GM18517 (cell line): ENCODE measurements around the gene DAB2IP.

Source experiments
- ATAC-seq: cut with Tn5 transposase; IDR thresholded peaks from one replicate; pipeline ENCODE4 v1.9.1; 2021; ENCODE audit warnings: mild to moderate bottlenecking, moderate library complexity; ENCODE audit not compliant: unreplicated experiment

Gene DAB2IP

GRCh38 chr9:121625590-121625989 lies 25.8 kb upstream of the DAB2IP start:
- ATAC-seq = no peak

DNA sequence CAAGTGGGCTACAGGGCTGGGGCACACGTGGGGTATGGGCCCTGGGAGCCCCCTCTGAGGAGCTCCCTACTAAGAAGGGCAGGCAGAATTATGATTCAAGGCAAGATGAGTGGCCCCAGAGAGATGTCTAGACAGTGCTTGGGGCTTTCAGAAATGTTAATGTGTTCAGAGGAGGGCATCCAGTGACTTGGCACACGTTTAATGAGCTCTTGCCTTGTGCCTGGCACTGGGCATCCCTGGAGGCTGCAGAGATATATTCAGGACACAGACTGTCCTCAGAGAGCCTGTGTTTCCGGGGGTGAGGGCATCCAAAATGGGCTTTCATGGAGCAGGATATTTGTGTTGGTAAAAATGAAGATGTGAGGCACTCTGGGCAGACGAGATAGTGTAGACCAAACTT lies 25.4 kb upstream of the DAB2IP start:
- ATAC-seq = no peak

DNA sequence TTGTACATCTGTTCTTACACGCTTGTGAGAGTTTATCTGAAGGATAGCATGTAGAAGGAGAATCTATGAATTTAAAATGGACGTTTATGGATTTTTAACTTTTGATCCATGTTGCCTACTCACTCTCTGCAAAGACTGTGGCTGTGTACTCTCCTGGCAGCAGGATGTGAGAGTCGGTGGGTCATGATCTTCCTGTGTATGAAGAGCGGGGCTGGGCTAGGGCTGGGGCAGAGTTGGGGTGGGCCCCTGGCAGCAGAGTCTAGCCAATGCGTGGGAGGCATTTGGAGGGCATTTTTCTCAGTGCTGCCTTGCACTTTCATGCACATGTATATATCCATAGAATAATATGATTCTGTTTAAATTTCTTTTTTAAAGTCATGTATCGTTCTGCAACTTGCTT lies 24.0 kb upstream of the DAB2IP start:
- no peak for ATAC-seq

DNA sequence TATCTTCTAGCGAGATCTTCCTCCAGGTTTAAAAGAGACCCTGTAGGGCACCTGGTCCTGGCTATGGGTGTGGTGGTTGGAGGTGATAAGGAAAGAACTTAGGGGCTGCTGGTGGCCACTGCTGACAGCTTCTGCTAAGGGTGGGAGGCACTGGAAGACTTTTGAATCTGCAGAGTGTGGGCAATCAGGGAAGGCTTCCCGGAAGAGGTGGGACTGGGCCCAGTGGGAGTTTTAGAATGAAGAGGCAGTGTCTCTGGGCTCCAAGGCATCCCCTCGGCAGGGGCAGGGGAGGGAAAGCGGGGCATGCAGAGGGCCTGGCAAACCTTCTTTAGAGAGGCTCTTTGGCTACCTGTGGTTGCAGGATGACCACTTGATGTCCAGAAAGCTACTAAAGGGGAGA lies 23.0 kb upstream of the DAB2IP start:
- ATAC-seq = no peak

- ATAC-seq = no peak
Measured at GRCh38 chr9:121631115-121631514, 20.3 kb upstream of the DAB2IP start.

DNA sequence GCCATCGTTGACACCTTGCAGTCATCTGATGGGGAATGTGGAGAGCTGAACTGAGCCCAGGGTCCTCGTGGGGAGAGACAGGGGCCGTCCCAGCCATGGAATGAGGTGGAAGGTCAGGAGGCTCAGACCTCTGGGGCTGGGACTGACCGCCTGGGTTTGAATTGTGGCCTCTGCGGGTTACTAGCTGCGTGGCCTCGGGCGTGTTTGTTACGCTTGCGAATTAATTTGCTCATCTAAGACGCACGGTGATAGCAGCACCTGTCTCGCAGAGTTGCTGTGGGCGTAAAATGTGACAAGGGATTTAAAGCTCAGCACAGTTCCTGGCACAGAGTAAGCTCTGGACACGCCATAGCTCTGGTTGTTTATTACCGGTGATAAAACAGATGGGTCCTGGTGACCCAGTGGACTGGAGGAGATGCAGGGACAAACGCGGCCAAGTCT lies 19.4 kb upstream of the DAB2IP start:
- no peak for ATAC-seq

GRCh38 chr9:121633119-121633714 lies 18.2 kb upstream of the DAB2IP start:
- no peak for ATAC-seq

- ATAC-seq = no peak
Measured at GRCh38 chr9:121633736-121634135, 17.7 kb upstream of the DAB2IP start.

DNA sequence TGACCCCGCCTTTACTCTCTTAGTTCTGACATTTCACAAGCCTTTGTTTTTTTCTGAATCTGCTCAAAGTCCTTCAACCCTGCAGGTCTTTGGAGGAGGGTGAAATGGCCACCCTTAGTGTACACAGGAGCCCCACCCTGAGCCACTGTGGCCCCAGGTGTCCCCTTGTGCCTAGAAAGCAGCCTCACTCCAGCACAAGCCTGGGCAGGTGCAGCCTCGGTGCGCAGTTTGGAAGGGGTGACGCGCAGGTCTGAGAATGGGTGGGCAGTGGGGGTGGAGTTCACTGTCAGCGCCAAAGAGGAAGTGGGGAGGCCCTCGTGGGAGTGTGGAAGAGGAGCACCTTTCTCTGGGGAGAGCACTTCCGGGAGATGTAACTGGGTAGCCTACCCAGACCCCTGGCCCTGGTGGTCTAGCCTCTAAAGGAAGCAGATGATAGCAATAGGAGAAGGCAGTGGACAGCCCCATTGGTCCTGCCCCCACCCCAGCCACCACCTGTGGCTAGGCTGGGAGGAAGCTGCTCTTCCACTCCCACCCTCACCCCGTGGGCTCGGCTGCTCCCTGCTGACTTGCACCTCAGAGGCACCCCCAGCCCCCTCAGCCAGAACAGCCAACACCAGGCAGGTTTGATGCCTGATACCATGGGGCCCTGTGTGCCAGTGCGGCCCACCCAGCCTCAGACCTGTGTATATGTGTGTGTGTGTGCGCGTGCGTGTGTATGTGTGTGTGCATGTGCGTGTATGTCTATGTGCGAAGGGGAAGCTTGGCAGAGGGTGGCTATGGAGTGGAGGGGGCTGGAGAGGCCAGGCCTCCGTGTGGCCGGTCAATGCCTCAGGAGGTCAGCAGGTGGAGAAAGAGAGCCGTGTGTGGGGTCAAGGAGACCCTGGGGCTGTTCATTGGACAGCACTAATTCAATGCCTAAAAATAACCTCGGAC lies 16.8 kb upstream of the DAB2IP start:
- no peak for ATAC-seq

DNA sequence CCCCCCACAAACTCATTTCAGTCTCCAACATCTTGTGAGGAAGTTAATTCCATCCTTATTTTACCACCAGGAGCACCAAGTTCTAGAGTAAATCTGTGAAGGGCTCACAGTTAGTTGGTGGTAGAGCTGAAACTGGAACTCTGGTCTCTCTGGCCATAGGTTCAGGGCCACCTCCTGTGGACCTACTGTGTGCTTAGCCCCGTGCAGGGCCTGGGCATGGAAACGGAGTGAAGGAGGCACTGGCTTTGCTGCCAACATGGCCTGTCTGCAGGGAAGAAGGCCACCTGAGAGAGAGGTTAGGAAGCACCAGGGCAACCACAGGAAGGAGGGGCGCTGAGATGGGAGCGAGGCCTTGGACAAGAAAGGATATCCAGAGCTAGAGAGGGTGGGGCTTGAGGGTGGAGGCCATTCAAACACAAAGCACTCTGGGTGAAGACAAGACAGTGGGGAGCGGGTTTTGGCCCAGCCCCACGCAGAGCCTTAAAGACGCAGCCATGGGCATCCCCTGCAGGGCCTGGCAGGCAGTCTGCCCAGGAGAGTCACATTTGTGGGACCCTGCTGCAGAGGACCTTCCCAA lies 16.0 kb upstream of the DAB2IP start:
- ATAC-seq = no peak

- ATAC-seq = no peak
Measured at GRCh38 chr9:121636341-121636865, 15.0 kb upstream of the DAB2IP start.

- no peak for ATAC-seq
Measured at GRCh38 chr9:121636978-121637712, 14.3 kb upstream of the DAB2IP start.

GRCh38 chr9:121637713-121638220 lies 13.7 kb upstream of the DAB2IP start:
- ATAC-seq = no peak

GRCh38 chr9:121638399-121638798 lies 13.0 kb upstream of the DAB2IP start:
- no peak for ATAC-seq

DNA sequence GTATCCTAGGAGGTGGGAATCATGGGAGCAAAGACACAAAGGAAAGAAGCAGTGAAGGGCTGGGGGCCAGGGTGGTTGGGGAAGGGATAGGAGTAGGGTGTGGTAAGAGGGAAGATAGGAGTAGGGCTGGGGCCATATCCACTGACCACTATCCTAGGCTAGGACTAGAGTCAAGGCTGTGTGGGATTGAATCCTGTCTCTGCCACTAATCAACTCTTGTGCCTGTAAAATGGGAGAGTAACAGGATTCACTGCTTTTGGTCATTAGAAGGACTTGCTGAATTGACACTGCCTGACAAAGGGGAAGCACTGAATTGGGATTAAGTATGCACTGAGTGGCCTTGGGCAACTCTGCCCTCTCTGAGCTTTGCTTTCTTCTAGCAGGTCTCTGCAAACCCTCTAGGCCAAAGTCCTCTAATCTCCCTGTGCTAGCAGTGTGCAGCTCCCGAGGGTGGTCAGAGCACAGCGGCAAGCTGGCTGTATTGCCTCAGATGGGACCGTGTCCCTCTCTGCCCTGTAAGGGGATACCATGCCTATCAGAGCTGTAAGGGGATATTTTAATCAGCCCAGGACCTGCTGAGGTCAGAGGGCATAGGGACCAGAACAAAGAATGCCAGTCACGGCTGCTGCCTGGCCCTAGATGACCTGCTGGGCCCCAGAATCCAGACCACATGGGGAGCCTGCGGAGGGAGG lies 12.4 kb upstream of the DAB2IP start:
- ATAC-seq = no peak

GRCh38 chr9:121639619-121640018 lies 11.8 kb upstream of the DAB2IP start:
- no peak for ATAC-seq

- ATAC-seq = no peak
Measured at GRCh38 chr9:121640076-121640475, 11.4 kb upstream of the DAB2IP start.

DNA sequence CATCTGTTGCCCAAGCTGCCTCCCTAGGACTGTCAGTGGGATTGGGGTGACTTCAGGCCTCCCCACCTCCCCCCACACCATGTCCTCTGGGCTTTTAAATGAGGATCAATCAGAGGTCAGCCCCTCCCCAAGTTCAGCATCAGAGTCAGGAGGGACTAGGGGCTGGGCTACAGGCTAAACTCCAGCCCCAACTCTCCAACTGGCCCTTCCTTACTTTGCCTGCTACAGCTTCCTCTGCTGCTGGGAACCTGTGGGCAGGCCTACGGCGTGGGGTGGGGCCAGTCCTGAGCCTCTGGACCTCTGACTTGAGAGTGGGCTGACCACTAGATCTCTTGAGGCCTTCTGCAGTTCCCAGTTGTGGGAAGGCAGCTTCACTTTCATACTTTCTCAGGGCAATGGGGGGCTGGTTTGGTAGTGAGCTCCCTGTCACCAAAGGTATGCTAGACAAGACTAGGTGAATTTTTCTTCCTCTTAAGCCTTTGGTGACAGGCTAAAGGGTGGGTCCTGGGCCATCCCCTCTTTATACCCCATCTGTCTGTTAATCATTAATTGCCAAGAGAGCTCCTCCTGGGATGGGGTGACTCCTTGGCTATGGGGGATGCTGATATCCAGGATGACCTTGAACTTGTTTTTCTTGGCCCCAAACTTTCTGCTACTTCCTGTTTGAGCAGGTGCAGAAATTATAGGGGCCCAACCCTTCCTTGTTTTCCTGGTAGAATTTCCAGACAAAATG lies 10.8 kb upstream of the DAB2IP start:
- no peak for ATAC-seq

DNA sequence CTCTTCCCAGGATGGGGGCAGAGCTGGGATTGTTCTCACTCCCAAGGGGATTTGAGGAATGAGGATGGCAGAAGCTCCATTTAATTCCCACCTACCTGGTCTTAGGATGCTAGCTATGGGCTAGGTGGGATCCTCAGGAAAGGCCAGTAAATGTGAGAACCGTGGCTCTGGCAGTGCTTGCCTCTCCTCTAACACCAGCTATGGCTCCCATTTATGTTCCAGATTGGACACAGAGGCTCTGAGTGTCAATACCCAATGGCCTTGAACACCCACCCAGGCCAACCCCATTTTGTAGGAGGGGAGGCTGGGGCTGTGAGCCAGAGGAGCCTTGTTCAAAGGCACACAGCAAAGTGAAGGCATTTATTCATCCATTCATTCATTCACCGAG lies 10.2 kb upstream of the DAB2IP start:
- no peak for ATAC-seq

- no peak for ATAC-seq
Measured at GRCh38 chr9:121642758-121643157, 8.7 kb upstream of the DAB2IP start.
